Measurements from ENCODE around the gene IGF2BP1. TPM values are rescaled to one million over a fixed set of nuclear protein-coding genes. Genes with fewer than 3 reads are reported as not detected.

The IGF2BP1 gene
- total and polyA plus RNA-seq, 7 donors, result 0.14 to 0.36 (median 0.20) TPM; not detected in 4

DNA sequence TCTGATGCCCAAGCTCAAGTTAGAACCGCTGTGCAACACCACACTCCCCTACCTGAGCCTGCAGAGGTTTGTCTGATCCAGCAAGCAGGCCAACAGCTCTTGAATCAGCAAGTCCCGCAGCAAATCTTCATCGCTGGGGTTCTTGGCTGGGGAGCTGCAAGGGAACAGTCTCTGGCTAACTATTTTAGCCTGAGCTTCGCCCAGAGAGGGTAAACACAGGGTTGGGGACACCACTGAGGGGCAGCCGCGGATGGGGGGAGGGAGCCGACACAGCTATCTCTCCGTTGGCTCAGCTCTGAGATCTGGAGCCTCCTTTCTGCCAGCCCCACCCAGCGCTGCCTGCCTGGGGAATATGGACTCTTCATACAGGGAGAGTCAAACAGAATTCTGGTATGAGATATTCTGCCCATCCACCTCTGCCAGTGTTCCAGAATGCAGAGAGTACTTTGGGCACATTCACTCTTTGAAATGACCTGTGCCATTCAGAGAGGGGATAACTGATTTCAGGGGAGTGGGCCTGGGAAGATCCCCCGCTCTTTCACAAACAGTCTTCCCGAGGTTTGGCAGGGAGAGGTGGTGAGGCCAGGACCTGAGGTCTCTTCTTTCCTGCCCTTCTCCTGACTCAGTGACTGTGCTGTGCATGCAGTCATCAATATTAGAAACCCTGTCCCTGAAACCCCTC, 36.2 kb upstream of the IGF2BP1 start:
- no peak for DNase-seq
- intact Hi-C loops (cut with DNase I), result no loop called here
- Histone ChIP-seq H3K27me3 (peaks cover 0 to 53% (median 20%) of the 10 kb centered on the region in 3 donors), H3K36me3 (no peaks in the 10 kb centered on the region), H3K27ac (no peak overlapping the region), H3K4me3 (no peak overlapping the region), H3K4me1 (no peaks in the 10 kb centered on the region), H3K9me3 (no peaks in the 10 kb centered on the region)
- 19 to 38% methylated on average over 11 of the region's 11 CpGs for WGBS, 2 donors
- TF ChIP-seq POLR2A (IDR thresholded peaks at IDR 0.05) (no peak), EP300 (IDR thresholded peaks at IDR 0.05) (no peak), POLR2AphosphoS5 (IDR thresholded peaks at IDR 0.05) (no peak), CTCF (IDR thresholded peaks at IDR 0.05) (no peak)

- TF ChIP-seq CTCF (IDR thresholded peaks at IDR 0.05) (no peak), POLR2A (IDR thresholded peaks at IDR 0.05) (no peak), EP300 (IDR thresholded peaks at IDR 0.05) (no peak), POLR2AphosphoS5 (IDR thresholded peaks at IDR 0.05) (no peak)
- Histone ChIP-seq H3K36me3 (no peaks in the 10 kb centered on the region), H3K27me3 (peaks cover 0 to 58% (median 20%) of the 10 kb centered on the region in 3 donors), H3K4me3 (no peak overlapping the region), H3K9me3 (no peaks in the 10 kb centered on the region), H3K27ac (no peak overlapping the region), H3K4me1 (no peaks in the 10 kb centered on the region)
- DNase-seq, result no peak
- 36 to 42% methylated on average over 10 of the region's 10 CpGs for WGBS, 2 donors
- intact Hi-C loops (cut with DNase I), result no loop called here
These were observed 35.5 kb upstream of the IGF2BP1 start for GRCh38 chr17:48961516-48962233.

- peak; percentile 47 for DNase-seq
- intact Hi-C loops (cut with DNase I), result no loop called here
- Histone ChIP-seq H3K4me1 (peaks cover 0 to 14% (median 12%) of the 10 kb centered on the region in 4 donors), H3K27me3 (peaks cover 0 to 14% (median 0%) of the 10 kb centered on the region in 3 donors), H3K27ac (no peak overlapping the region), H3K36me3 (no peaks in the 10 kb centered on the region), H3K4me3 (no peak overlapping the region), H3K9me3 (no peaks in the 10 kb centered on the region)
- 16 to 51% methylated on average over 4 of the region's 4 CpGs for WGBS, 2 donors
- TF ChIP-seq POLR2AphosphoS5 (IDR thresholded peaks at IDR 0.05) (no peak), CTCF (IDR thresholded peaks at IDR 0.05) (no peak), EP300 (IDR thresholded peaks at IDR 0.05) (no peak), POLR2A (IDR thresholded peaks at IDR 0.05) (no peak)
These were observed 27.0 kb upstream of the IGF2BP1 start for GRCh38 chr17:48970224-48970623.

GRCh38 chr17:48970865-48971687, 26.1 kb upstream of the IGF2BP1 start:
- intact Hi-C loops (cut with DNase I), result no loop called here
- peak; percentile 36 for DNase-seq
- H3K27me3 ChIP-seq, result peaks cover 0 to 11% (median 0%) of the 10 kb centered on the region in 3 donors
- H3K4me3 ChIP-seq, result no peak overlapping the region
- 64 to 82% methylated on average over 12 of the region's 12 CpGs for WGBS, 2 donors
- H3K4me1 ChIP-seq, result peaks cover 0 to 14% (median 12%) of the 10 kb centered on the region in 4 donors
- TF ChIP-seq CTCF (IDR thresholded peaks at IDR 0.05) (no peak), POLR2A (IDR thresholded peaks at IDR 0.05) (no peak), EP300 (IDR thresholded peaks at IDR 0.05) (no peak), POLR2AphosphoS5 (IDR thresholded peaks at IDR 0.05) (no peak)
- no peaks in the 10 kb centered on the region for H3K36me3 ChIP-seq
- no peaks in the 10 kb centered on the region for H3K9me3 ChIP-seq
- H3K27ac ChIP-seq, result no peak overlapping the region

Measured in sigmoid colon (tissue), 7 donors.